ENCODE data around the gene HDAC4. TPM values are rescaled to one million over a fixed set of nuclear protein-coding genes. Genes with fewer than 3 reads are reported as not detected.
A peak's percentile ranks its signal among the peaks of the same experiment; 100 is the strongest.

HDAC4 gene
- total RNA-seq, 1 experiment from 2014 or later, result 44.4 TPM

DNA sequence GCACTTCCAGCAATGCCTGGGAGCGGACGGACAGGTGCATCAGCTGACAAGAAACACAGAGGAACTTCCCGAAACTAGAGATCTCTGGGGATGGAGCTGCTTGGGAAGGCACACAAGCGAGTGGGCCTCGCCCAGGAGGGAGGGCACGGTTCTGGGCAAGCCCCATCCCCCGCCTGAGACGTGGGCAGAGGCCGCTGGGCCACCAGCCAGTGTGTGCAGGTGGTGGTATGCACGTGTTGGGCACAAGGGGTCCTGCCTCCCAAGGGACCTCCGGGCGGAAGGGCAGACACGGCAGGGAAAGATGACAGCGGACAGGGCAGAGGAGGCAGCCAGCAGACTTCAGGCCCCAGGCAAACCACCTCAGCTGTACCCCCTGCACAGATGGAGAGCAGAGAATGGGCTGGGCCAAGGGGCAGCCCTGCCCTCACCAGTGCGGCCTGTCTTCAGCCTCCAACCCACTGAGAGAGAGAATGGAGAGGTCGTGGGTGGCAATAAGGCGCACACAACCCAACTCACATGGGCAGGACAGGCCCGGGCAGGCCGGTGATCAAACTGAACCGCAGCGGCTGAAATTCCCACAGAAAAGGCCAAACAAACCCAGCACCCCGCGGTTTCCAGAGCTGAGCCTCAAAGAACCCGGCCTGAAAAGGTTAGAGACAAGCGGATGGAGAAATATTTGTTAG, 51.2 kb downstream of the HDAC4 start:
- Mint-ChIP-seq H3K36me3 (peaks cover 24% of the 10 kb centered on the region), H3K4me1 (peaks cover 12% of the 10 kb centered on the region), H3K9me3 (peaks cover 2% of the 10 kb centered on the region), H3K4me3 (no peak overlapping the region), H3K27me3 (ENCODE audit: low read depth) (no peaks in the 10 kb centered on the region), H3K27ac (peak overlapping the region; percentile 73)
- no peak for DNase-seq (ENCODE audit: low spot score)
- ChIA-PET POLR2A (no interaction called here), CTCF (no interaction called here)
- ATAC-seq, result no peak; the same call in 1 of the 2 replicates
- TF ChIP-seq NR1H2 (CRISPR knock-in tag; IDR thresholded peaks at IDR 0.05) (no peak), FOXP1 (CRISPR knock-in tag; IDR thresholded peaks at IDR 0.05; ENCODE audit: borderline replicate concordance) (peak; percentile 29; the same call in 1 of the 2 replicates)

DNA sequence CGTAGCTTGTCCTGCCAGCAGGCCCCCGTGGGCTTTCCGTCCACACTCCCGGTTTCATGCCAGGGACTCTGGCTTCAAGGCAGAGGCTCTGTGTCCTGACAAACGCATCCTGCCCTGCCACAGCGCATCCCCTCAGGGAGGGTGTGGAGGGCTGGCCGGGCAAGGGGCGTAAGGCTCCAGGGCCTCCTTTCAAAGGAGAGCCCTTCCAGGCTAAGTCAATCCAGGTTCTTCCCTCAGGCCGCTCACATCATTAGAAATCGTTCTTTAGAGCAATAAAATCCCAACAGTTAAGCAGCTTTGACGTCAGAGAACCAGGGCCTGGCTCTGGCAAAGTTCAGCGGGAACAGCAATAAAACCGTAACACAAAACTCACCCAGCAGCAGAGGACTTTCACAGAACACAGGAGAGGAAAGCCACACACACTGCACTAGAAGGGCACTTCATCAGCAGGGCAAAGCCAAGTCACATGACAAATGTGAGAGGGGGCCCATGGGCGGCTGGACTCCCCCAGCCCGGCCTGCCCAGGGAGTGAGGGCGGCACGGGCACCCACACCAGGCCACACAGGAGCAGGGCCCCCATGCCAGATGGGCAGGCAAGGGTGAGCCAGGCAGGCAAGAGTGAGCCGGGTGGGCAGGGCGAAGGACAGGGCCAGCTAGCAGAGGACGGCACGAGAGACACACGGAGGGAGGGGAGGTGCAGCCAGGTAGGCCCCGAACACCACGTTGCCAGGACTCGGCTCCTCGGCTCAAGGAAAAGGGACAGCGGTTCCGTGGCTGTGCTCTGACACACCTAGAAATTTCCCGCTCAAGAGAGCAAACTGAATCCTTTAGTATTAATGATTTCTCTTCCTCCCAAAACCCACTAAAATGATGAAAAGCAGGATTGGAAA, 52.0 kb downstream of the HDAC4 start:
- Mint-ChIP-seq H3K4me3 (no peak overlapping the region), H3K27ac (peak overlapping the region; percentile 73), H3K36me3 (peaks cover 29% of the 10 kb centered on the region), H3K4me1 (peaks cover 17% of the 10 kb centered on the region), H3K27me3 (ENCODE audit: low read depth) (no peaks in the 10 kb centered on the region), H3K9me3 (no peaks in the 10 kb centered on the region)
- CTCF ChIA-PET, result no interaction called here
- no peak for DNase-seq (ENCODE audit: low spot score)
- TF ChIP-seq, protein P1, sequence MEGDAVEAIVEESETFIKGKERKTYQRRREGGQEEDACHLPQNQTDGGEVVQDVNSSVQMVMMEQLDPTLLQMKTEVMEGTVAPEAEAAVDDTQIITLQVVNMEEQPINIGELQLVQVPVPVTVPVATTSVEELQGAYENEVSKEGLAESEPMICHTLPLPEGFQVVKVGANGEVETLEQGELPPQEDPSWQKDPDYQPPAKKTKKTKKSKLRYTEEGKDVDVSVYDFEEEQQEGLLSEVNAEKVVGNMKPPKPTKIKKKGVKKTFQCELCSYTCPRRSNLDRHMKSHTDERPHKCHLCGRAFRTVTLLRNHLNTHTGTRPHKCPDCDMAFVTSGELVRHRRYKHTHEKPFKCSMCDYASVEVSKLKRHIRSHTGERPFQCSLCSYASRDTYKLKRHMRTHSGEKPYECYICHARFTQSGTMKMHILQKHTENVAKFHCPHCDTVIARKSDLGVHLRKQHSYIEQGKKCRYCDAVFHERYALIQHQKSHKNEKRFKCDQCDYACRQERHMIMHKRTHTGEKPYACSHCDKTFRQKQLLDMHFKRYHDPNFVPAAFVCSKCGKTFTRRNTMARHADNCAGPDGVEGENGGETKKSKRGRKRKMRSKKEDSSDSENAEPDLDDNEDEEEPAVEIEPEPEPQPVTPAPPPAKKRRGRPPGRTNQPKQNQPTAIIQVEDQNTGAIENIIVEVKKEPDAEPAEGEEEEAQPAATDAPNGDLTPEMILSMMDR (IDR thresholded peaks at IDR 0.05), result no peak
- TF ChIP-seq, protein P2, sequence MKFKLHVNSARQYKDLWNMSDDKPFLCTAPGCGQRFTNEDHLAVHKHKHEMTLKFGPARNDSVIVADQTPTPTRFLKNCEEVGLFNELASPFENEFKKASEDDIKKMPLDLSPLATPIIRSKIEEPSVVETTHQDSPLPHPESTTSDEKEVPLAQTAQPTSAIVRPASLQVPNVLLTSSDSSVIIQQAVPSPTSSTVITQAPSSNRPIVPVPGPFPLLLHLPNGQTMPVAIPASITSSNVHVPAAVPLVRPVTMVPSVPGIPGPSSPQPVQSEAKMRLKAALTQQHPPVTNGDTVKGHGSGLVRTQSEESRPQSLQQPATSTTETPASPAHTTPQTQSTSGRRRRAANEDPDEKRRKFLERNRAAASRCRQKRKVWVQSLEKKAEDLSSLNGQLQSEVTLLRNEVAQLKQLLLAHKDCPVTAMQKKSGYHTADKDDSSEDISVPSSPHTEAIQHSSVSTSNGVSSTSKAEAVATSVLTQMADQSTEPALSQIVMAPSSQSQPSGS (CRISPR knock-in tag; IDR thresholded peaks at IDR 0.05; ENCODE audit: borderline replicate concordance, low read depth), result no peak
- TF ChIP-seq, protein P3, sequence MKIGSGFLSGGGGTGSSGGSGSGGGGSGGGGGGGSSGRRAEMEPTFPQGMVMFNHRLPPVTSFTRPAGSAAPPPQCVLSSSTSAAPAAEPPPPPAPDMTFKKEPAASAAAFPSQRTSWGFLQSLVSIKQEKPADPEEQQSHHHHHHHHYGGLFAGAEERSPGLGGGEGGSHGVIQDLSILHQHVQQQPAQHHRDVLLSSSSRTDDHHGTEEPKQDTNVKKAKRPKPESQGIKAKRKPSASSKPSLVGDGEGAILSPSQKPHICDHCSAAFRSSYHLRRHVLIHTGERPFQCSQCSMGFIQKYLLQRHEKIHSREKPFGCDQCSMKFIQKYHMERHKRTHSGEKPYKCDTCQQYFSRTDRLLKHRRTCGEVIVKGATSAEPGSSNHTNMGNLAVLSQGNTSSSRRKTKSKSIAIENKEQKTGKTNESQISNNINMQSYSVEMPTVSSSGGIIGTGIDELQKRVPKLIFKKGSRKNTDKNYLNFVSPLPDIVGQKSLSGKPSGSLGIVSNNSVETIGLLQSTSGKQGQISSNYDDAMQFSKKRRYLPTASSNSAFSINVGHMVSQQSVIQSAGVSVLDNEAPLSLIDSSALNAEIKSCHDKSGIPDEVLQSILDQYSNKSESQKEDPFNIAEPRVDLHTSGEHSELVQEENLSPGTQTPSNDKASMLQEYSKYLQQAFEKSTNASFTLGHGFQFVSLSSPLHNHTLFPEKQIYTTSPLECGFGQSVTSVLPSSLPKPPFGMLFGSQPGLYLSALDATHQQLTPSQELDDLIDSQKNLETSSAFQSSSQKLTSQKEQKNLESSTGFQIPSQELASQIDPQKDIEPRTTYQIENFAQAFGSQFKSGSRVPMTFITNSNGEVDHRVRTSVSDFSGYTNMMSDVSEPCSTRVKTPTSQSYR (CRISPR knock-in tag; IDR thresholded peaks at IDR 0.05), result no peak
- no peak for TF ChIP-seq HMGA2 (CRISPR knock-in tag; IDR thresholded peaks at IDR 0.05)
- TF ChIP-seq CREB1 (CRISPR knock-in tag; IDR thresholded peaks at IDR 0.05), result no peak
- POLR2A ChIA-PET, result no interaction called here
- ATAC-seq, result no peak

DNA sequence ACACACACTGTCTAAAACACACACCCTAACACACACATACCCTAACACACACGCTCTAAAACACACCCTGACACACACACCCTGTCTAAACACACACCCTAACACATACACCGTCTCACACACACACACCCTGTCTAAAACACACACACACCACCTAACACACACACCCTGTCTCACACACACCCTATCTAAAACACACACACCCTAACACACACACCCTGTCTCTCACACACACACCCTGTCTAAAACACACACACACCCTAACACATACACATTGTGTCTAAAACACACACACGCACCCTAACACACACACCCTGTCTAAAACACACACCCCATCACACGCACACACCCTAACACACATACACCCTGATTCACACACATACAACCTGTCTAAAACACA, 54.1 kb downstream of the HDAC4 start:
- no peaks in the 10 kb centered on the region for H3K27me3 Mint-ChIP-seq (ENCODE audit: low read depth)
- peaks cover 26% of the 10 kb centered on the region for H3K36me3 Mint-ChIP-seq
- no peak overlapping the region for H3K4me3 Mint-ChIP-seq
- H3K4me1 Mint-ChIP-seq, result peaks cover 17% of the 10 kb centered on the region
- ChIA-PET POLR2A (no interaction called here), CTCF (no interaction called here)
- DNase-seq (ENCODE audit: low spot score) (no peak), ATAC-seq (no peak)
- H3K9me3 Mint-ChIP-seq, result peaks cover 5% of the 10 kb centered on the region
- TF ChIP-seq JAZF1 (CRISPR knock-in tag; IDR thresholded peaks at IDR 0.05), result no peak
- TF ChIP-seq, protein P4, sequence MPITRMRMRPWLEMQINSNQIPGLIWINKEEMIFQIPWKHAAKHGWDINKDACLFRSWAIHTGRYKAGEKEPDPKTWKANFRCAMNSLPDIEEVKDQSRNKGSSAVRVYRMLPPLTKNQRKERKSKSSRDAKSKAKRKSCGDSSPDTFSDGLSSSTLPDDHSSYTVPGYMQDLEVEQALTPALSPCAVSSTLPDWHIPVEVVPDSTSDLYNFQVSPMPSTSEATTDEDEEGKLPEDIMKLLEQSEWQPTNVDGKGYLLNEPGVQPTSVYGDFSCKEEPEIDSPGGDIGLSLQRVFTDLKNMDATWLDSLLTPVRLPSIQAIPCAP (CRISPR knock-in tag; IDR thresholded peaks at IDR 0.05), result no peak
- H3K27ac Mint-ChIP-seq, result no peak overlapping the region

DNA sequence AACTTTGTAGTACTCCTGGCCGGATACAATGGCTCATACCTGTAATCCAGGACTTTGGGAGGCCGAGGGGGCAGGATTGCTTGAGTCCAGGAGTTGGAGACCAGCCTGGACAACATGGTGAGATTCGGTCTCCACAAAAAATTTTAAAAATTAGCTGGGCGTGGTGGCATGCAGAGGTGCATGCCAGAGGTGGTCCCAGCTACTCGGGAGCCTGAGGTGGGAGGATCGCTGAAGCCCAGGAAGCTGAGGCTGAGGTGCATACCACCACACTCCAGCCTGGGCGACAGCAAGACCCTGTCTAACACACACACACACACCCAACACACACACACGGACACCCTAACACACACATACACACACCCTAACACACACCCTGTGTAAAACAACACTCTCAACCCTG, 55.6 kb downstream of the HDAC4 start:
- Mint-ChIP-seq H3K4me1 (peaks cover 17% of the 10 kb centered on the region), H3K4me3 (no peak overlapping the region), H3K27me3 (ENCODE audit: low read depth) (no peaks in the 10 kb centered on the region), H3K36me3 (peaks cover 17% of the 10 kb centered on the region), H3K9me3 (peaks cover 5% of the 10 kb centered on the region), H3K27ac (no peak overlapping the region)
- DNase-seq (ENCODE audit: low spot score), result no peak
- no peak for ATAC-seq
- TF ChIP-seq GRHL2 (CRISPR knock-in tag; IDR thresholded peaks at IDR 0.05; ENCODE audit: insufficient replicate concordance, severe bottlenecking) (no peak), MYBL2 (CRISPR knock-in tag; IDR thresholded peaks at IDR 0.05) (no peak), ZNF671 (CRISPR knock-in tag; IDR thresholded peaks at IDR 0.05) (no peak), TP53 (CRISPR knock-in tag; IDR thresholded peaks at IDR 0.05) (no peak), JAZF1 (CRISPR knock-in tag; IDR thresholded peaks at IDR 0.05) (no peak)
- TF ChIP-seq, protein P5, sequence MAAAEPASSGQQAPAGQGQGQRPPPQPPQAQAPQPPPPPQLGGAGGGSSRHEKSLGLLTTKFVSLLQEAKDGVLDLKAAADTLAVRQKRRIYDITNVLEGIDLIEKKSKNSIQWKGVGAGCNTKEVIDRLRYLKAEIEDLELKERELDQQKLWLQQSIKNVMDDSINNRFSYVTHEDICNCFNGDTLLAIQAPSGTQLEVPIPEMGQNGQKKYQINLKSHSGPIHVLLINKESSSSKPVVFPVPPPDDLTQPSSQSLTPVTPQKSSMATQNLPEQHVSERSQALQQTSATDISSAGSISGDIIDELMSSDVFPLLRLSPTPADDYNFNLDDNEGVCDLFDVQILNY (CRISPR knock-in tag; IDR thresholded peaks at IDR 0.05), result no peak
- TF ChIP-seq, protein P6, sequence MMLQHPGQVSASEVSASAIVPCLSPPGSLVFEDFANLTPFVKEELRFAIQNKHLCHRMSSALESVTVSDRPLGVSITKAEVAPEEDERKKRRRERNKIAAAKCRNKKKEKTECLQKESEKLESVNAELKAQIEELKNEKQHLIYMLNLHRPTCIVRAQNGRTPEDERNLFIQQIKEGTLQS (CRISPR knock-in tag; conservative IDR thresholded peaks at IDR 0.05), result no peak
- TF ChIP-seq, protein P7, sequence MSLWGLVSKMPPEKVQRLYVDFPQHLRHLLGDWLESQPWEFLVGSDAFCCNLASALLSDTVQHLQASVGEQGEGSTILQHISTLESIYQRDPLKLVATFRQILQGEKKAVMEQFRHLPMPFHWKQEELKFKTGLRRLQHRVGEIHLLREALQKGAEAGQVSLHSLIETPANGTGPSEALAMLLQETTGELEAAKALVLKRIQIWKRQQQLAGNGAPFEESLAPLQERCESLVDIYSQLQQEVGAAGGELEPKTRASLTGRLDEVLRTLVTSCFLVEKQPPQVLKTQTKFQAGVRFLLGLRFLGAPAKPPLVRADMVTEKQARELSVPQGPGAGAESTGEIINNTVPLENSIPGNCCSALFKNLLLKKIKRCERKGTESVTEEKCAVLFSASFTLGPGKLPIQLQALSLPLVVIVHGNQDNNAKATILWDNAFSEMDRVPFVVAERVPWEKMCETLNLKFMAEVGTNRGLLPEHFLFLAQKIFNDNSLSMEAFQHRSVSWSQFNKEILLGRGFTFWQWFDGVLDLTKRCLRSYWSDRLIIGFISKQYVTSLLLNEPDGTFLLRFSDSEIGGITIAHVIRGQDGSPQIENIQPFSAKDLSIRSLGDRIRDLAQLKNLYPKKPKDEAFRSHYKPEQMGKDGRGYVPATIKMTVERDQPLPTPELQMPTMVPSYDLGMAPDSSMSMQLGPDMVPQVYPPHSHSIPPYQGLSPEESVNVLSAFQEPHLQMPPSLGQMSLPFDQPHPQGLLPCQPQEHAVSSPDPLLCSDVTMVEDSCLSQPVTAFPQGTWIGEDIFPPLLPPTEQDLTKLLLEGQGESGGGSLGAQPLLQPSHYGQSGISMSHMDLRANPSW (CRISPR knock-in tag; conservative IDR thresholded peaks at IDR 0.05; ENCODE audit: low read depth), result no peak
- CTCF ChIA-PET, result no interaction called here
- POLR2A ChIA-PET, result no interaction called here

Measured in WTC11 (cell line).